Stimulated activated CD8-positive, alpha-beta memory T cell treated with anti-CD3 and anti-CD28 coated beads, Interleukin-7, amount 100 ng/mL, for 48 hours (primary cell): ENCODE measurements around the gene CITED4.
"Not testable (repeated sequence)": the region's sequence is repeated elsewhere in the genome, so short reads cannot be mapped to it uniquely, and the experiment has no call there.

Source experiments
- DNase-seq, 2 donors: peaks; one replicate each; pipeline ENCODE4 v3.0.0-alpha.2; 2020; ENCODE audit warnings: low read depth in 1 of 2; ENCODE audit errors: extremely low read depth in 1 of 2

CITED4 gene

GRCh38 chr1:40862008-40862863, at the start of gene CITED4:
TSS of gene CITED4 (minus strand) at chr1:40862363. CDS start at chr1:40862127, 236 bp downstream.
- DNase-seq = peak; percentile 82

GRCh38 chr1:40911105-40911504, 48.9 kb upstream of the CITED4 start:
- no peak for DNase-seq

GRCh38 chr1:40909281-40909680, 47.1 kb upstream of the CITED4 start:
- no peak for DNase-seq

GRCh38 chr1:40908350-40908749, 46.2 kb upstream of the CITED4 start:
- no peak for DNase-seq

GRCh38 chr1:40907899-40908298, 45.7 kb upstream of the CITED4 start:
- no peak for DNase-seq

GRCh38 chr1:40906781-40907400, 44.7 kb upstream of the CITED4 start:
- no peak for DNase-seq

GRCh38 chr1:40905061-40905460, 42.9 kb upstream of the CITED4 start:
- DNase-seq = no peak

- no peak for DNase-seq
Observed at GRCh38 chr1:40903106-40903505, 40.9 kb upstream of the CITED4 start.

- DNase-seq = no peak
Observed at GRCh38 chr1:40901886-40902852, 40.0 kb upstream of the CITED4 start.

GRCh38 chr1:40899230-40899870, 37.2 kb upstream of the CITED4 start:
- no peak for DNase-seq

GRCh38 chr1:40898431-40898901, 36.3 kb upstream of the CITED4 start:
- DNase-seq = no peak

GRCh38 chr1:40897513-40897912, 35.4 kb upstream of the CITED4 start:
- DNase-seq = no peak

GRCh38 chr1:40896482-40896881, 34.3 kb upstream of the CITED4 start:
- DNase-seq = no peak

GRCh38 chr1:40895601-40896000, 33.4 kb upstream of the CITED4 start:
- peak in 1 of 2 donors; percentile 14 for DNase-seq

- not testable (repeated sequence) for DNase-seq
Observed at GRCh38 chr1:40894858-40895257, 32.7 kb upstream of the CITED4 start.

GRCh38 chr1:40894455-40894854, 32.3 kb upstream of the CITED4 start:
- no peak for DNase-seq

- DNase-seq = no peak
Observed at GRCh38 chr1:40893946-40894345, 31.8 kb upstream of the CITED4 start.

GRCh38 chr1:40892354-40892753, 30.2 kb upstream of the CITED4 start:
- no peak for DNase-seq

- no peak for DNase-seq
Observed at GRCh38 chr1:40890771-40891170, 28.6 kb upstream of the CITED4 start.

GRCh38 chr1:40887652-40888051, 25.5 kb upstream of the CITED4 start:
- DNase-seq = no peak

GRCh38 chr1:40887012-40887378, 24.8 kb upstream of the CITED4 start:
- DNase-seq = no peak
